ENCODE results near the gene LAMB4. TPM values are rescaled to one million over a fixed set of nuclear protein-coding genes. Genes with fewer than 3 reads are reported as not detected.

LAMB4 gene
- total and polyA plus RNA-seq, 2 donors (not counting 1 experiment from before 2014, with no cell fraction given): 0.17 to 0.57 TPM

DNA sequence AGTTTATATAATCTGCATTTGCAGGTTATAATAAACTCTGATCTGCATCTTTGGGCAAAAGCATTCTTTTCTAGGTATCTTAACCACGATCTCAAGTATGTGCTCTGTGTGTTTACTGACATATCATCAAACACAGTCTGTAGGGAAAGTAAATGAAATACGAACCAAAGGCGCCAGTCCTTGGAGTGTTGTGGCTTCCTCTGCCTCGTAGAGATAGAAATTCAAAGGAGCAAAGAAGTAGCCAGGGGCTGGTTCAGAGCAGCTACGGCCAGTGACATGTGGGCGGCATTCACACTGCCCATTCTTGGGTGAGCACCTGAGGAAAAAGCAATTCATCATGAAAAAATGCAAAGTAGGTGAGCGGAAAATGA is 38.7 kb downstream of the LAMB4 start:
- Histone ChIP-seq H4K20me1 (ENCODE audit: control insufficient read depth, extremely low read depth, insufficient read depth, low read length) (no peaks in the 10 kb centered on the region), H3K9ac (ENCODE audit: insufficient read depth, low read length) (no peak overlapping the region), H3K27ac (ENCODE audit: insufficient read depth, low read length) (no peak overlapping the region), H3K4me1 (ENCODE audit: control insufficient read depth, extremely low read depth, insufficient read depth, low read length) (peaks cover 31% of the 10 kb centered on the region), H3K36me3 (ENCODE audit: control insufficient read depth, insufficient read depth, low read length) (no peaks in the 10 kb centered on the region), H3K4me2 (ENCODE audit: extremely low read depth, insufficient read depth, low read length) (no peak overlapping the region), H3K27me3 (ENCODE audit: control insufficient read depth, insufficient read depth, low read length) (no peaks in the 10 kb centered on the region), H3K9me3 (ENCODE audit: control insufficient read depth, insufficient read depth, low read depth, low read length) (no peaks in the 10 kb centered on the region), H2AFZ (ENCODE audit: low read length) (no peak overlapping the region), H3K4me3 (replicated peaks in 1 of 4; ENCODE audit: control extremely low read depth in 1 of 4, insufficient read depth in 1 of 4, low read depth in 3 of 4, low read length in 4 of 4) (no peak overlapping the region), H3K79me2 (ENCODE audit: control insufficient read depth, insufficient read depth, low read length) (no peaks in the 10 kb centered on the region)
- DNase-seq (ENCODE audit: low read depth in 2 of 2): peak in 1 of 2 donors; percentile 63
- TF ChIP-seq EZH2 (IDR thresholded peaks at IDR 0.05; ENCODE audit: low read length, missing control alignments) (no peak), CTCF (conservative IDR thresholded peaks at IDR 0.05 in 1 of 2, IDR thresholded peaks at IDR 0.05 in 1 of 2; ENCODE audit: low read depth in 1 of 2, low read length in 2 of 2) (no peak)

DNA sequence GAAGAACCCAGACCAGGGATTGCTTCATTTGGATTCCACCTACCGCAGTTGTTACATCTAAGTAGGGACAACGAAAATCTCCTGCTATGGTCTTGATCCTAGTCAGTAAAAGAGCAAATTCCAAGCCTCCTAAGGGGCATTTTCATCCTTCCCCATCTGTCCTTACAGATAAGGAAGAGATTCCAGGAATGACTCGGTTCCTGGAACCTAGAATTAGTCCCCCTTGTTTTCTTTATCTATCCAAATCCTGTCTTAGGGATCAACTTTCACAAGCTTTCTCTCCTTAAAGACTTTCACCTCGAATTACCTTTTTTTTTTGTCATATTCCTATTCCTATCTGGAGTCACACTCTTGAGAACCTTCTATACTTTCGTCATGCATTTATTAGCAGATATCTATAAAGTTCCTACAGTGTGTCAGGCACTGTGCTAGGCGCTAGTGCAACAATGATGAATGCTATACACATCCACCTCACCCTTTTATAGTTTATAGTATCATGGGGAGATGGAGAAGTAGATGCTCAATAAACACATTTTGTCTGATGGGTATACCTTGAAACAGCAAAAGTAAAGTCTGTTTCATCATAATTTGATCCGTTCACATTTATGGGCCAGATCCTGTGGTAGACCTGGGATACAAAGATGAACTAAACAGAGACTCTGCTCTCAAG is 39.2 kb downstream of the LAMB4 start:
- H3K27ac ChIP-seq (ENCODE audit: insufficient read depth, low read length): no peak overlapping the region
- no peak for DNase-seq (ENCODE audit: low read depth in 2 of 2)

DNA sequence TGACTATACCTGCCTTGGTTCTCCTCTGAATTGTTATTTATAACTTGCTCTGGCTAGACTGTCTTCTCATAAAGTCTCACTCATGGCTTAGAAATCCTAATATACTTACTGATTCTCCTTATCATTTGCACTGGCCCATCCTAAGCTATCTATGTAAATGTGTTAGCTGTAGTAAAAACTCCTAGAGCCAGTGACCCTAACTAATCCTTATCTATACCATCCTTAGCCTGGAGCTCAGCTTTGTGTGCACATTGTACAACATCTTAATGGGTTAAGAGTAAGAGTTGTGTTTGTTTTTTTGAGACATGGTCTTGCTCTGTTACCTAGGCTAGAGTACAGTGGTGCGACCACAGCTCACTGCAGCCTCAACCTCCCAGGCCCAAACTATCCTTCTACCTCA is 40.8 kb downstream of the LAMB4 start:
- no peak overlapping the region for H3K27ac ChIP-seq (ENCODE audit: insufficient read depth, low read length)

More for the DNA sequence above, 39.2 kb downstream of the LAMB4 start:
- Histone ChIP-seq H4K20me1 (ENCODE audit: control insufficient read depth, extremely low read depth, insufficient read depth, low read length) (no peaks in the 10 kb centered on the region), H3K9ac (ENCODE audit: insufficient read depth, low read length) (no peak overlapping the region), H3K4me2 (ENCODE audit: extremely low read depth, insufficient read depth, low read length) (no peak overlapping the region), H2AFZ (ENCODE audit: low read length) (no peak overlapping the region), H3K4me3 (replicated peaks in 1 of 4; ENCODE audit: control extremely low read depth in 1 of 4, insufficient read depth in 1 of 4, low read depth in 3 of 4, low read length in 4 of 4) (no peak overlapping the region), H3K79me2 (ENCODE audit: control insufficient read depth, insufficient read depth, low read length) (no peaks in the 10 kb centered on the region), H3K27me3 (ENCODE audit: control insufficient read depth, insufficient read depth, low read length) (no peaks in the 10 kb centered on the region), H3K9me3 (ENCODE audit: control insufficient read depth, insufficient read depth, low read depth, low read length) (no peaks in the 10 kb centered on the region), H3K36me3 (ENCODE audit: control insufficient read depth, insufficient read depth, low read length) (no peaks in the 10 kb centered on the region), H3K4me1 (ENCODE audit: control insufficient read depth, extremely low read depth, insufficient read depth, low read length) (peaks cover 29% of the 10 kb centered on the region)
- TF ChIP-seq EZH2 (IDR thresholded peaks at IDR 0.05; ENCODE audit: low read length, missing control alignments) (no peak), CTCF (conservative IDR thresholded peaks at IDR 0.05 in 1 of 2, IDR thresholded peaks at IDR 0.05 in 1 of 2; ENCODE audit: low read depth in 1 of 2, low read length in 2 of 2) (no peak)

More for the DNA sequence above, 40.8 kb downstream of the LAMB4 start:
- Histone ChIP-seq H3K4me3 (replicated peaks in 1 of 4; ENCODE audit: control extremely low read depth in 1 of 4, insufficient read depth in 1 of 4, low read depth in 3 of 4, low read length in 4 of 4) (no peak overlapping the region), H3K36me3 (ENCODE audit: control insufficient read depth, insufficient read depth, low read length) (no peaks in the 10 kb centered on the region), H3K9me3 (ENCODE audit: control insufficient read depth, insufficient read depth, low read depth, low read length) (no peaks in the 10 kb centered on the region), H3K4me1 (ENCODE audit: control insufficient read depth, extremely low read depth, insufficient read depth, low read length) (peaks cover 17% of the 10 kb centered on the region), H3K79me2 (ENCODE audit: control insufficient read depth, insufficient read depth, low read length) (no peaks in the 10 kb centered on the region), H3K4me2 (ENCODE audit: extremely low read depth, insufficient read depth, low read length) (no peak overlapping the region), H3K9ac (ENCODE audit: insufficient read depth, low read length) (no peak overlapping the region), H3K27me3 (ENCODE audit: control insufficient read depth, insufficient read depth, low read length) (no peaks in the 10 kb centered on the region), H4K20me1 (ENCODE audit: control insufficient read depth, extremely low read depth, insufficient read depth, low read length) (no peaks in the 10 kb centered on the region), H2AFZ (ENCODE audit: low read length) (no peak overlapping the region)
- TF ChIP-seq CTCF (conservative IDR thresholded peaks at IDR 0.05 in 1 of 2, IDR thresholded peaks at IDR 0.05 in 1 of 2; ENCODE audit: low read depth in 1 of 2, low read length in 2 of 2) (no peak), EZH2 (IDR thresholded peaks at IDR 0.05; ENCODE audit: low read length, missing control alignments) (no peak)
- DNase-seq (ENCODE audit: low read depth in 2 of 2): no peak
